Transverse colon (tissue), 4 donors: Measurements from ENCODE around the gene PDE4B. TPM values are rescaled to one million over a fixed set of nuclear protein-coding genes. Genes with fewer than 3 reads are reported as not detected.

Experiments
- DNase-seq: peaks from one replicate; pipeline ENCODE4 v3.0.0-alpha.2; 2019
- H3K27ac ChIP-seq, 4 donors: fragments of 200-600 bp; sonication (generic); 2 replicates each; pipeline ENCODE4 v1.5.1; 2016 to 2018; ENCODE audit warnings: inconsistent platforms in 4 of 4
- H3K27me3 ChIP-seq: fragments of 200-600 bp; sonication (generic); 2 replicates; pipeline ENCODE4 v1.5.1; 2017; ENCODE audit warnings: inconsistent platforms
- H3K36me3 ChIP-seq, 4 donors: fragments of 200-600 bp; sonication (generic); 2 replicates each; pipeline ENCODE4 v1.5.1; 2017 to 2019; ENCODE audit warnings: inconsistent platforms in 4 of 4
- H3K4me1 ChIP-seq, 4 donors: fragments of 200-600 bp; sonication (generic); 2 replicates each; pipeline ENCODE4 v1.5.1; 2017 to 2020; ENCODE audit warnings: inconsistent platforms in 4 of 4
- H3K4me3 ChIP-seq, 4 donors: fragments of 200-600 bp; sonication (generic); 1 replicate in 1 of 4; 2 replicates in 3 of 4; pipeline versions ENCODE4 v1.5.1 to v1.6.1; 2017 to 2019; ENCODE audit warnings: inconsistent platforms in 4 of 4
- H3K9me3 ChIP-seq, 2 donors: fragments of 200-600 bp; sonication (generic); 2 replicates each; pipeline ENCODE4 v1.5.1; 2017 to 2019; ENCODE audit warnings: inconsistent platforms in 2 of 2
- EP300 ChIP-seq: sonication (generic); formaldehyde crosslinking; IDR thresholded peaks from one replicate; pipeline ENCODE4 v1.6.1; 2017; ENCODE audit warnings: antibody characterized with exemption, low read depth
- POLR2A ChIP-seq: fragments of 450-650 bp; IDR thresholded peaks from one replicate; pipeline ENCODE4 v1.6.1; 2016; ENCODE audit warnings: antibody characterized with exemption, mild to moderate bottlenecking, moderate library complexity
- POLR2AphosphoS5 ChIP-seq, 3 donors: sonication (generic); formaldehyde crosslinking; IDR thresholded peaks; one replicate each; pipeline ENCODE4 v1.6.1; 2016; ENCODE audit warnings: antibody characterized with exemption in 3 of 3
- WGBS, 2 donors: methylation state at CpG; one replicate each; pipeline ENCODE4 v1.1.5; 2018; ENCODE audit warnings: low coverage in 1 of 2; 5-methylcytosine and 5-hydroxymethylcytosine counted together
- in situ Hi-C, 4 donors: fragments of 200-750 bp; cut with MboI; loops; one replicate each; pipeline versions ENCODE4 v1.15.0 to v1.15.1; 2017; ENCODE audit warnings: low sequenced_read_pairs in 3 of 4, low pct_ligation_motif_present in 1 of 4, low pct_unique_long_range_greater_than_20kb in 1 of 4
- intact Hi-C: fragments of 100-400 bp; cut with DNase I; formaldehyde crosslinking; loops from one replicate; pipeline ENCODE4 v1.15.1; 2023; ENCODE audit warnings: low total_unique reads
- total RNA-seq, 4 donors: library from RNA; depleted of rRNA; stranded (reverse); fragments of >200 nt; gene quantifications; one replicate each; pipeline ENCODE4 v1.1.0, GENCODE V29; 2016
- TF ChIP-seq, protein P1 (sequence below), 5 experiments: fragments of 200-600 bp in 3 of 5; fragments of 450-650 bp in 2 of 5; sonication (generic) in 3 of 5; IDR thresholded peaks; 1 replicate in 2 of 5; 2 replicates in 3 of 5; pipeline ENCODE4 v1.5.1; 2016 to 2017; ENCODE audit warnings: antibody characterized with exemption in 5 of 5, inconsistent platforms in 3 of 5, mild to moderate bottlenecking in 2 of 5, moderate library complexity in 1 of 5

PDE4B gene
- total RNA-seq, 4 donors from 2014 or later, result 4.5 to 14.8 (median 6.5) TPM

- Histone ChIP-seq H3K36me3 (no peaks in the 10 kb centered on the region), H3K4me3 (no peak overlapping the region), H3K27me3 (no peaks in the 10 kb centered on the region), H3K27ac (no peak overlapping the region), H3K4me1 (no peaks in the 10 kb centered on the region), H3K9me3 (no peaks in the 10 kb centered on the region)
- DNase-seq, result no peak
- TF ChIP-seq EP300 (no peak), POLR2A (no peak), POLR2AphosphoS5 (IDR thresholded peaks at IDR 0.05) (no peak)
- TF ChIP-seq, protein P1, sequence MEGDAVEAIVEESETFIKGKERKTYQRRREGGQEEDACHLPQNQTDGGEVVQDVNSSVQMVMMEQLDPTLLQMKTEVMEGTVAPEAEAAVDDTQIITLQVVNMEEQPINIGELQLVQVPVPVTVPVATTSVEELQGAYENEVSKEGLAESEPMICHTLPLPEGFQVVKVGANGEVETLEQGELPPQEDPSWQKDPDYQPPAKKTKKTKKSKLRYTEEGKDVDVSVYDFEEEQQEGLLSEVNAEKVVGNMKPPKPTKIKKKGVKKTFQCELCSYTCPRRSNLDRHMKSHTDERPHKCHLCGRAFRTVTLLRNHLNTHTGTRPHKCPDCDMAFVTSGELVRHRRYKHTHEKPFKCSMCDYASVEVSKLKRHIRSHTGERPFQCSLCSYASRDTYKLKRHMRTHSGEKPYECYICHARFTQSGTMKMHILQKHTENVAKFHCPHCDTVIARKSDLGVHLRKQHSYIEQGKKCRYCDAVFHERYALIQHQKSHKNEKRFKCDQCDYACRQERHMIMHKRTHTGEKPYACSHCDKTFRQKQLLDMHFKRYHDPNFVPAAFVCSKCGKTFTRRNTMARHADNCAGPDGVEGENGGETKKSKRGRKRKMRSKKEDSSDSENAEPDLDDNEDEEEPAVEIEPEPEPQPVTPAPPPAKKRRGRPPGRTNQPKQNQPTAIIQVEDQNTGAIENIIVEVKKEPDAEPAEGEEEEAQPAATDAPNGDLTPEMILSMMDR (IDR thresholded peaks at IDR 0.05), result no peak
- intact Hi-C loops (no loop called here), in situ Hi-C loops (no loop called here)
- WGBS, 2 donors, result 93% methylated on average over 3 of the region's 3 CpGs; no CpG with 5 or more reads in 1 of the 2 donors
Measured at GRCh38 chr1:66028035-66028434, 235.3 kb downstream of the PDE4B start.

- TF ChIP-seq, protein P1 (IDR thresholded peaks at IDR 0.05), result no peak
- TF ChIP-seq EP300 (no peak), POLR2AphosphoS5 (IDR thresholded peaks at IDR 0.05) (no peak), POLR2A (no peak)
- Histone ChIP-seq H3K36me3 (no peaks in the 10 kb centered on the region), H3K27ac (no peak overlapping the region), H3K4me3 (no peak overlapping the region), H3K4me1 (no peaks in the 10 kb centered on the region), H3K27me3 (no peaks in the 10 kb centered on the region), H3K9me3 (no peaks in the 10 kb centered on the region)
- no peak for DNase-seq
- in situ Hi-C loops, result no loop called here
- 7 to 13% methylated on average over 1 of the region's 1 CpG for WGBS, 2 donors
- intact Hi-C loops, result no loop called here
Measured at GRCh38 chr1:66033781-66034180, 241.1 kb downstream of the PDE4B start.

DNA sequence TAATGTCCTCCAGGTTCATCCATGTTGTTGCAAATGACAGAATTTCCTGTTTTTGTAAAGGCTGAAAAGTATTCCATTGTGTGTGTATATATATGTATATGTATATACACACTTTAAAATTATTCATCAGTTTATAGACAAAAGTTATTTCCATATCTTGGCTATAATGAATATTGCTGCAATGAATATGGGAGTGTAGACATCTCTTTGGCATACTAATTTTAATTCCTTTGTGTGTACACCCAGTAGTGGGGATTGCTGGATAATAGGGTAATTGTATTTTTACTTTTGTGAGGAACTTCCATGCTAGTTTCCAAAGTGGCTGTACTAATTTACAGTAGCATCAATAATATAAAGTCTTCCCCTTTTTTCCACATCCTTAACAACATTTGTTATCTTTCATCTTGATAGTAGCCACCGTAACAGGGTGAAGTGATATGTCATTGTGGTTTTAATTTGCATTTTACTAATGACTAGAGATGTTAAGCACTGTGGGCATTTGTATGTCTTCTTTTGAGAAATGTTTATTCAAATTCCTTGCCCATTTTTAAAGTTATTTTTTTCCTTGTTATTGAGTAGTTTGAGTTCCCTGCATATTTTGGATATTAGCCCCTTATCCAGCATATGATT lies 243.0 kb downstream of the PDE4B start:
- TF ChIP-seq POLR2A (no peak), EP300 (no peak), POLR2AphosphoS5 (IDR thresholded peaks at IDR 0.05) (no peak)
- TF ChIP-seq, protein P1 (IDR thresholded peaks at IDR 0.05), result no peak

GRCh38 chr1:66041654-66042053 lies 249.0 kb downstream of the PDE4B start:
- TF ChIP-seq, protein P1 (IDR thresholded peaks at IDR 0.05), result no peak
- TF ChIP-seq POLR2A (no peak), POLR2AphosphoS5 (IDR thresholded peaks at IDR 0.05) (no peak)
- intact Hi-C loops (no loop called here), in situ Hi-C loops (loop anchor here in 1 of 4 donors (10.0 kb wide), 1 partner anchor 57 kb away; no protein-coding TSS in a partner anchor)
- Histone ChIP-seq H3K4me1 (no peaks in the 10 kb centered on the region), H3K27ac (no peak overlapping the region), H3K4me3 (no peak overlapping the region), H3K36me3 (no peaks in the 10 kb centered on the region), H3K27me3 (no peaks in the 10 kb centered on the region), H3K9me3 (no peaks in the 10 kb centered on the region)
- DNase-seq, result no peak
- WGBS, 2 donors, result 75 to 100% methylated on average over 1 of the region's 1 CpG

More for the DNA sequence above, 243.0 kb downstream of the PDE4B start:
- Histone ChIP-seq H3K4me3 (no peak overlapping the region), H3K27me3 (no peaks in the 10 kb centered on the region), H3K4me1 (no peaks in the 10 kb centered on the region), H3K36me3 (no peaks in the 10 kb centered on the region), H3K9me3 (no peaks in the 10 kb centered on the region), H3K27ac (no peak overlapping the region)
- 38 to 62% methylated on average over 1 of the region's 1 CpG for WGBS, 2 donors
- in situ Hi-C loops, result no loop called here
- DNase-seq, result no peak
- intact Hi-C loops, result loop anchor here (2.0 kb wide), 1 partner anchor 35 kb away; no protein-coding TSS in a partner anchor
